ENCODE measurements around the gene INHA.

The INHA gene

DNA sequence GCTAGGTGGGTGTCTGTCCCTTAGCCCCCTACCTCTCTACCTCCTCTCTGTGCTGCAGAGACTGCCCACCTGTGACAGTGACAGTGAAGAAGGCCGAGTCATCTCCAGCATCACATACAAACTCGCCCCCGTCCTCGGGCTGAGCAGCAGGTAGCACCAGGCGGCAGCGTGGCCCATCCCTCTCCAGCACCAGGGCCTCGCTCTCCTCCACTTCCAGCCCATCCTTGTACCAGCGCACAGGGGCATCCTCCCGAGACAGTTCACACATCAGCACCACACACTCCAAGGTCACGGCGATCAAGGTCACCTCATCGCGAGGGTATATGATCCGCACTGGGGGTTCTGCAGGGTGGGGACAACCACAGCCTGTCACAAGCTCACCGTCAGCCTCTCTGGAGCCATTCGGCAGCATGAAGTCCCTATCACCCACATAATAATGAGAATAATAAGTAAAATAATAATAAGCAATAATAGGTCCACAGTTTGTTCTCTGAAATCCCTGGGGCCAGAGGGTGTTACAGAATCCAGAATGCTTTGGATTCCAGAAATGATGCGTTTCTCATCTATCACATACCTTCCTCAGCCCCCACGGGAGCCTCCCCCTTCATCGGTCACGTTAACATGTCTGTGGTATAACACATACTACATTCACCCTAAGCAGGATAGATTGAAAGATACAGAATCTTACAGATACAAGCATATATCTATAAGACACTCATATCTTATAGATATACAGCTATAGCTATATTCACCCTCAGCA, 12.8 kb upstream of the INHA start:
- no peak for DNase-seq

DNA sequence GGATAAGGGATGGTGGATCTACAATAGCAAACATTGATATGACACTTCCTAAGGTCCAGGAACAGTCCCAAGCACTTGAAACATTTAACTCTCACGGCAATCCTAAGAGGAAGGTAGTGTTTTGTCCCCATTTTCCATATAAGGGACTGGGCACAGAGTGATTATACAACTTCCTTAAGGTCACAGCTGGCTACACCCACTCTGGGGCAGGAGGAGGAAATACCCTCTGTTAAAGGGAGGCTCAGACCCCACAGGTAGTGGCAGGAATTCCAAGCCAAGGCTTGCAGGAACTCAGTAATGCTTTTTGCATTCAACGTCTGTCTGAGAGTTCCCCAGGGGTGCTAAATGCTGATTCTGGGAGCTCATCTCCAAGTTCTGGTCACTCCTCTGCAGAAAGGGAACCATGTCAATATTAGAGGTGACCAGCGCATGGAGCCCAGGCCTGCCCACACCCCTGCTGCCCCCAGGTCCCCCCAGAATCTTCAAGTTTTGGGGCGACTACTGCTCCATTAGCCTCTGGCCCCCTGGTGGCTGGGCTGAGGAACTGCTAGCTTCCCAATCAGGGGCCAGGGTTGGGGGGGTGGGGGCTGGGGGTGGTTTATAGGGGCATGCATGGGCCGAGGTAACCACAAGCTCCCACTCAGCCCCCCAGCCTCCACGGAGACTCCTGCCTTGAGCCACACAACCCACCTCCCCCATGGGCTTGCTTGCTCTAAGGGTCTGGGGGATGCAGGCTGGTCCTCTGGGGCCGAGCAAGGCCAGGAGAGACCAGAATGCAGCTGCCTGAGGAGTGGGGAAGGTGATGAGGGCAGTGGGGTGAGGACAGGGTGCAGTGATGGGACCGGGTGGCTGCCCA, 11.8 kb upstream of the INHA start:
- DNase-seq = no peak

DNA sequence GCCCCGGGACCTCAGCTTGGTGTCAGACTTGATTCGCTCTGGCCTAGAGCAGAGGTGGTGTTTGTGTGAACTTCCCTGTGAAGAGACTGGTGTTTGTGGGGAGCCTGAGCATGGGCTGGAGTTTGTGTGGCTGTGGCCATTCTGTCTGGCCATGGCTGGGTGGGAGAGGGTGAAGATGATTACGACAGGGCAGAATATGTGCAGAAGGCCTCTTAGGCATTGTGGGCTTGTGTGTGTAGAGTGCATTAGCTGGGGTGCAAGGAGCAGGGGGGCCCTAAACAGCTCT, 11.3 kb upstream of the INHA start:
- DNase-seq = no peak

DNA sequence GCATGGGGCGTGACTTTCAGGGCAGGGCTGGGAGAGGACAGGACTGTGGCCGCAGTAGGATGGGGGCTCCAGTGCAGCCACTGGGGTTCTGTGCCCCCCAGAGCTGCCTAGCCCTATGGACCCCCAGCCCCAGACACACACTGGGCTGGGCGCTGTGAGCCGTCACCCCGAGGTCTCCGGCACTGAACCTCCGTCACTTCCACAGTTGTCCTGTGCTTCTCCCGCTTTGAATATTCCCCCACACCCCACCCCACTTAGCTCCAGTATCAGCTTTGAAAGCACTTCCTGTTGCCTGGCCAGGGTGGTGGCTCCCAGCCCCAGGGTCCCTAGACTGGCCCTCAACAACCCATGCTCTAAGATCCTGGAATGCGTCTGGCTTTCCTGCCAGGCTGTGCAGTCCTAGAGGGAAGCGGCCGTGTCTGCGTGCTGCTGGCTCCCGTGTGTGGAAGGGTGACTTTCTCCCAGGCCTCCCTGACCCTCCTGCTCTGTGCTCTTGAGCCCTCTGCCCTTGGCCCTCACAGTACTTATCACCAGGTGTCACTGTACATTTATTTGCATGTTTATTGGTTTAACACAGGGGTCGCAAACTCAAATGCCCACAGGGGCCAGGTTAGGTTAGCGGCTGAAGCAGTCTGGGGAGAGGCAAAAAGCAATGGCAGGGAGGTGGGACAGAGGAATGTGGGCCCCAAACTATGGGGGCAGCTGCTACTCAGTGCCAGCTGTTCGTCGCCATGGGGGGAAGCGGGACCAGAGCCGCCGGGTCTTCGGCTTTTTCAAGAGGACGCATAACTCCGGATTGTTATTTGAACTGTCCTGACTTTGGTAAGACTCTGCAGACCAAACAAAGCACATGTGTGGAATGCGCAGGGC, 10.7 kb upstream of the INHA start:
- no peak for DNase-seq

DNA sequence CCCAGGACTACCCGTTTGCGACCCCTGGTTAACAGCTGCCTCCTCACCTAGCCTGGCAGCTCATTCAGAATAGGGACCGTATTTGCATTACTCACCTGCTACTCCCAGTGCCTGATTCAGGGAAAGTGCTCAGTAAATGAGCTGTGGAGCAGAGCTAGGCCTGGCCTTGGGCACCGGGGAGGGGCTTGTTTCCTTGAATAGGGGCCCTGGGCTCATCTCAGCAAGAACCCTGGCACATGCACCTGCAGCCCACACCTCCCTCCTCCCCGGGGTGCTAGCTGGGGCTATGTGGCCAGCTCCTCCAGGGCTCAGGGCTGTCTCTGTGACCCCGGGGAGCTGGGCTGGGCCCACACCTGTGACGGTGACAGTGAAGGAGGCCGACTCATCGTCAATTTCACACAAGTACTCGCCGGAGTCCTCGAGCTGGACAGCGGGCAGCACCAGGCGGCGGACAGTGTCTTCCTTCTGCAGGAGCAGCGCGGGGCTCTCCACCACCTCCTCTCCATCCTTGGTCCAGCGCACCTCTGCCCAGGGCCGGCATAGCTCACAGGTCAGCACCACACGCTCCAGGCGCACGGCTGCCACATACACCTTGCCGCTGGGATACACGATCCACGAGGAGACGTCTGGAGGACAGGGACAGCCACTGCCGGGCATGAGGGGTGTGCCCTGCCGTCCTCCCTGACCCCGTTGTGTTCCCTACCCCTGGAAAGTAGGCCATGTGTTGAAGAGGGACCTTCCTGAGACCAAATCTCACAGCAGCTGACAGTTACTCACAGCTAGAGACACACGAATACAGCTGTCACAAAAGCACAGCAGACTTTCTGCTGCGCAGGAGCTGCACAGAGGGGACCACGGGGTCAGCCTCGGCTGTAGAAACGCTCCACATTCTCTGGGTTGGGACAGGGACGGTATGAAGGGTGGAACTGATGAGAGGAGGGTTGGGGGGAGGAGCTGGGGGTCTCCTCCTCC, 9.8 kb upstream of the INHA start:
- DNase-seq = no peak

DNA sequence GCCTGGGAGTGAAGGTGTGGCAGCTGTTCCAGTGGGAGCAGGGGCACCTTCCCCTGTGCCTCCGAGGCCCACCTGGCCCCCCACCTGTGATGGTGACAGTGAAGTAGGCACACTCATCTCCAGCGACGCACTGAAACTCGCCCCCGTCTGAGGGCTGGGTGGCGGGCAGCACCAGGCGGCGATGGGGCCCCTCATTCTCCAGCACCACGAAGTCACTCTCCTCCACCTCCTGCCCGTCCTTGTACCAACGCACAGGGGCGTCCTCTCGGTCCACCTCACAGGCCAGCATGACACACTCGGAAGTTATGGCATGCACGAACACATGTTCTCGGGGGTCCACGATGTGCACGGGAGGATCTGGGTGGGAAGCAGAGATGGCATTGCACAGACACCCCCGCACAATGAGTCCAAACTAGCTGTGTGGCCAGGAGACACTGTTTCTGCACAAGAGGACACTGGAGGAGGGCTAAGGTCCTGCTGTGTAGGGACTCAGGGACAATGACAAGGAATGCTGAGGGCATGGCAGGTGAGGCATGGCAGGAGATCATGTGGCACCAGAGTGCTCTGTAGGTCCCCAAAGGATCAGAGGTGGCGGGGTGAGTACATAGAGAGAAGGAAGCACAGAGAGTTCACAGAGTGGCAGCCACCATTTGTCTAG, 8.7 kb upstream of the INHA start:
- DNase-seq = no peak

DNA sequence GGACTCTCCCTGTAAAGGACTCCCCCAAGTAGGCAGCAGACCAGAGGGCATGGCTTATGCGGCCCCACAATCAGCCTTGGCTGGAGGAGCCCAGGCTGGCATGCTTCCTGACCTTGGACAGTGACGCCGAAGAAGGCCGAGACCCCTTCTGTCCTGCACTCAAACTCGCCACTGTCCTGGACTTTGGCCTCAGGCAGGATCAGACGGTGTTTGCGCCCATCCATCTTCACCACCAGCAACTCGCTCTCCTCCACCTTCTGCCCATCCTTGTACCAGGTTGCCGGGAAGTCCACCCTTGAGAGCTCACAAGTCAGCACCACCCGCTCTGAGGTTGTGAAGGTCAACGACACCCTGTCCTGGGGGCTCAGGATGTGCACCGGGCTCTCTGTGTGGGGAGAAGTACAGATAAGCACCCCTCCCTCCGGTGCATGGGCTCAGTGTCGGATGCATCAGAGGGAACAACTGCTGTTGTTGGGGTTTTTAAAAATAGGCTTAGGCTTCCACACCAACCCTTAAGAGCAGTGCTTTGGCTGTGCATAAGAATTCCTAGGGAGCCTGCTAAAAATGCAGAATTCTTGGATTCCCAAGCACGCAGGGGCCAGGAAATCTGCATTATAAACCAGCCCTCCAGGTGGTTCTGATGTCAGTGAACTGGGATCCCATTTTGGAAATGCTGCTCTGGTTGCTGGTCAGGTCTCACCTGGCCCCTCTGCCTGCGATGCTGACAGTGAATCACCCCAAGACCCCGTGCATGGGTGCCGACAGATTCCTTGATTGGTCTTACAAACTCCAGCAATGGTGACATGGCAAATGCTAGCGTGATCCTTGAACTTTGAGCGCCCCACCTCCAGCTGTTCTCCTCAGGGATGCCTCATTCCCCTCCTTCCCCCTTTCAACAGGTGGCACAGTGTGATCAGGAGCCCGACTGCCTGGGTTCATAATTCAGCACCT, 6.7 kb upstream of the INHA start:
- DNase-seq = no peak

DNA sequence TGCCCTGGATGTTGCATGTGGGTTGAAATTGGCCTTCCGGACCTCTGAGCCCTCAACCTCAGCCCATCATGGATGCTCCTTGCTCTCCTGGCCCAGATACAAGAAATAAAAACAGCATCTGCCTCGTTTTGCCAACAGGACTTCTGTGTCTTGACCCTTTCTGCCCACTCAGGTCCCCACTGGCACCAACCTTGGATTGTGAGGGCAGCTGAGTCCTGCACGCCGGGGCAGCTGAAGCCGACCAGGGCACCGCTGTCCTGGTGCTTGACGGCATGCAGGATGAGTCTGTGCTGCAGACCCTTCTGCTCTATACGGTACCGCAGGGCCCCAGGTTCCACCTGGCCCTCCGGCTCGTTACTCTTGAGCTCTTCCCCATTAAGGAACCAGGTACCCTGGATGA, 5.5 kb upstream of the INHA start:
- DNase-seq = no peak

DNA sequence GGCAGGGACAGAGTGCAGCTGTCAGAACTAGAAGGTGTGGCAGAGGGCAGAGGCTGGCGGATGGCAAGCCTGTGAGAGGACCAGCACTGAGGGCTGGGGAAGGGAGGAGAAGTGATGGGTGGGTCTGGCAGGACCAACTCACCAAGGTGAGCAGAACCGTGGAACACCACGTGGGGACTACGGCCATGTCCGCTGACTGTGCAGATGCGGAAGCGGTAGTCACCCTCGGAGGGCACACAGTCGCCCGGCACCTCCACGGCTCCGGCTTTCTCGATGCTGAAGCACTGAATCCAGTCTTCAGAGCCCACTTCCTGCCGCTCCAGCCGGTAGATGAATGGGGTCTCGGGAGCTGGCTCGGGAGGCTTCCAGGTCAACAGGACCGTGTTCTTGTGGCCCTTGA, 5.0 kb upstream of the INHA start:
- no peak for DNase-seq

DNA sequence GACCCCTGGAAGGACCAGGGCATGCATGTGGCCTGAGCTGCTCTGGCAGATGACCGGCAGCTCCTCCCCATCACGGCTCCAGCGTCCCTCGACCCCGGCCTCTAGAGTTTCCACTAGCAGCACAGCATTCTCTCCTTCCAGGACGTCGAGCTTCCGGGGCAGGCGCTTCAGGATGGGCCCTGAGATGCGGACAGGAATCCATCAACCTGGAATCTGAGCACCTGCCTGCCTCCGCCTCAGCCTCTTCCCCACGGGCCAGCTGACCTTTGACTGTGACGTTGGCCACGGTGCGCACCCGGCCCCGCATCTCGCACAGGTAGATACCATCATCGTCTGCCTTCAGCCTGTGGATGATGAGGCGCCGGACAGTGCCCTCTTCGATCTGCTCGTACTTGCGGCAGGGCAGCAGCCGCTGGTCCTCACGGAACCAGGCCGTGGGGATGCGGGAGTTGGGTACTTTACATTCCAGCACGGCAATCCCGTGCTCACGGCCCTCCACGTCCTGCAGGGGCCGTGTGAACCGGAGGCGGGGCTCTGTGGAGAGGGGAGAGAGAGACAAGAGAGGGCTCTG, 4.2 kb upstream of the INHA start:
- DNase-seq = no peak

DNA sequence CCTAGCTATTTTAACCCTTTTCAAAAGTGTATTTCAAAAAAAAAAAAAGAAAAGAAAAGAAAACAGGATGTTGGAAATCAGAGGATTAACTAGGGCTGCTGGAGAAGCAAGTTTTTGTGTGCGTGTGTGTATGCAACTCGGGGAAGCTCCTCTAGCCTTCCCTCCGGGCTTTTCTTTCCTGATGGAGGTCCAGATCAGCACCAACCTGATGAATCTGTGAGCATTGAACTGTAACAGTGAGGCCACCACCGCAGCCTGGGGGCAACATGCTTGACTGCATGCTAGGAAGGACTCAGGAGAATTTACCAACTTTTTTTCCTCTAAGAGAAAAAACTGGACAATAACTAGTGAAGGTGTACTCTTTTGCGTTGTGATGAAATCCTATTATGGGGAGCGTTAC, 3.1 kb upstream of the INHA start:
- DNase-seq = no peak

DNA sequence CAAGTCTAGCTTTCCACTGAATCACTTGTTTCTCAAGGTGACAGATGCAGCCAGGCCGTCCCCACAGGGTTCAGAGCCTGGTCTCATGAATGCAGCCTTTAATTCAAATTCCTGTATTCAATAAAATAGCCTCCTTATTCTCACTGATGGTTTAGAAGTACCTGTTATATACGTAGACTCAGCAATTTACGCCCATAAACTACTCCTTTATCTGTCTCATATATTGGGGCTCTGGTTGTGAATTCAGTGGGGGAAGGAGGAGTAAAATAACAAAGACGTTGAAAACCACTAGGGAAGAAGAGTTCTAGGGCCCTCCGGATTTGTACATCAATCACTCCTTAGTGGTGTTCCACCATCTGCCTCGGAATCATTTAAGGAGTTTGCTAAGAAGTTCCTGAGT, 2.5 kb upstream of the INHA start:
- no peak for DNase-seq

DNA sequence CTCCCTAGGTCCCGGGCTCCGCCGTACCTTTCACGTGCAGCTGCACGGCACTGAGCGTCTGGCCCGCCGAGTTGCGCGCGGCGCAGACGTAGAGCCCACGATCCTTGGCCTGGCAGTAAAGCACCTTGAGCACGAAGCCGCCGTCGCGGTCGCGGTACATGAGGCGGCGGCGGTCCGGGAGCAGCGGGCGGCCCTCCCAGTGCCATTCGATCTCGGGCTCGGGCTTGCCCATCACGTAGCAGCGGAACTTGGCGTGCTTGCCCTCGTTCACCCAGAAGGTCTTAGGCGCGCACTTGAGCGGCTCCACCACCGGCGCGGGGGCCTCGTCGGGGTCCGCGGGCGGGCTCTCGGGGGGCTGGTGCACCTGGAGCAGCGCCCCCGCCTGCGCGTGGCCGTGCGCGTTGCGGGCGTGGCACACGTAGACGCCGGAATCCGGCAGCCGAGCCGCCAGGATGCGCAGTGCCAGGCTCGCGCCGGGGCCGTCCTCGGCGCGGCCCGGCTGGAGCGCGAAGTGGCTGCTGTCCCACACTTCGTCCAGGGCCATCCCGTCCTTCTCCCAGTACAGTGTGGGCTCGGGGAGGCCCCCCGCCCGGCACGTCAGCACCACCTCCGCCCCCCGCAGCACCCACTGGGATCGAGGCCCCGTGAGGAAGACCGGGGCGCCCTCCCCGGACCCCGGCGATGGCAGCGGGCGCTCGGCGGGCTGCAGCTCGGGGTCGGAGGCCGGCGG, 1.8 kb upstream of the INHA start:
- peak; percentile 17 to 60 for DNase-seq

DNA sequence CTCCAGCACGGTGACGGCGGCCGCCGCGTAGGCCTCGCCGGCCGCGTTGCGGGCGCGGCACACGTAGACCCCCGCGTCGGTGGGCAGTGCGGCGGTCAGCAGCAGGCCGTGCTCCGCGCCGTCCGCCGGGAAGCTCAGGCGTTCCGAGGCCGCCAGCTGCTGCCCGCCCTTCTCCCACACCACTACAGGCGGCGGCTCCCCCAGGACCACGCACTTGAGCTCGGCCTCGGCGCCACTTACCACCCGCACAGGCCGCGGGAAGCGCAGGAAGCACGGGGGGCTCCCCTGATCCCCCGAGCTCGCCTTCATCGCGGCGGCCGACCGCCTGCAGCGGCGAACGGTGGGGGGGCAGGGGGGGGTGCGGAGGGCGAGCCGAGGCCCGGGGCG, 1.2 kb upstream of the INHA start:
- no peak for DNase-seq

DNA sequence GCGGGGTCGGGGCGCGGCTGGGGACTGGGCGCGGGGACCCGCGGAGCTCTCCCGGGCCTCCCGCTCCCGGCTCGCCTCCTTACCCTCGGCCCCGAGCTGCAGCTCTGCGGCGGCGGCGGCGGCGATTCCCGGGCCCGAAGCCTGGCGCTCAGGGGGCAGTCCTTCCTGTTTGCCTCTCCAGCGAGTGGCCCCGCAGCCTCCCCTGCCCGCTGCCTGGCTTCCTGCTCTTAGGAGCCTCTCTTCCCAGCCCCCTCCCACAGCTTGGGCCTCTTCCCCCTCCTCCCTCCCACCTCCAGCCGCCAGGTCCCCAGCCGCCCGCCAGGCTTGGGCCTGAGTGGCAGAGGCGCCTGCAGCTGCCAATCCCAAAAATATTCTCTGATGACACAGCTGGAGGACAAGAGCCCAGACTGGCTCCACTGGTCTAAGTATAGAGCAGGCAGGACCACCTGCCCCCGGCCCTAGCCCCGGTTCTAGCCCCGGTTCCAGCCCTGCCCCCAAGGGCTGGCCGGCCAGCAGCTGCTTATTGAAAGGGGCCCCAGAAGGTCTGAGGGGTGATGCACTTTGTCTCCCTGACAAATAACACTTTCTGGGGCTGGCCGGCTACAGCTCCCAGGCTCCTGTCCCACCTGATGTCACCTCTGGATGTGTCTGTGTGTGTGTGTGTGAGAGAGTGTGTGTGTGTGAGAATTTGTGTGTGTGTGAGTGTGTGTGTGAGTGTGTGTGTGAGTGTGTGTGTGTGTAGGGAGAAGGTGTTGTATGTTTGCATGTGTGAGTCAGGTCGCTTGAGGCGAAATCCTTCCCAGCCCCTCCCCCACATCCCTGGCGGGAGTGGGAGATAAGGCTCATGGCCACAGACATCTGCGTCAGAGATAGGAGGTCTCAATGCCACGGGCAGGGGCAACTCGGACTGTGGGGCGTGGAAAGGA, 536 bp upstream of the INHA start, which contains the start of gene OBSL1:
OBSL1 (minus strand) TSS at position 229 of the 926 bp plus-strand sequence. CDS start 307 bp downstream, outside the sequence.
- peak; percentile 84 for DNase-seq

DNA sequence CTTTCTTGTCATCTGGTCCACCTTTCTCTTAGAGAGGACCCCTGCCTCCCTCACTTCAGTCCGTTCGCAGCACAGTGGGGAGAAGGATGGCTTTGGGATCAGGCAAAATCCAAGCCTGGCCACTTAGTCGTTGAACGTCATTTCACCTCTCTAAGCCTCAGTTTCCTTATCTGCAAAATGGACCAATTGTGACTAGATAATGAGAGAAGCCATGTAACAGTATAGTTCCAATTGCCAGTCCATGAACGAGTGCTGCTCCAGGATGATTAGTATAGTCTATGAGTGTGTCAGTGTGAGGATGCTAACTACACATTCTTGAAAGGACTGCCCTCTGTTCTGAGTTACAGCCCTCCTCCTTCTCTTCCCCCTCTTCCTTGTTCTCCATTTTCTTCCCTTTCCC, 1.1 kb downstream of the INHA start:
- DNase-seq = no peak

DNA sequence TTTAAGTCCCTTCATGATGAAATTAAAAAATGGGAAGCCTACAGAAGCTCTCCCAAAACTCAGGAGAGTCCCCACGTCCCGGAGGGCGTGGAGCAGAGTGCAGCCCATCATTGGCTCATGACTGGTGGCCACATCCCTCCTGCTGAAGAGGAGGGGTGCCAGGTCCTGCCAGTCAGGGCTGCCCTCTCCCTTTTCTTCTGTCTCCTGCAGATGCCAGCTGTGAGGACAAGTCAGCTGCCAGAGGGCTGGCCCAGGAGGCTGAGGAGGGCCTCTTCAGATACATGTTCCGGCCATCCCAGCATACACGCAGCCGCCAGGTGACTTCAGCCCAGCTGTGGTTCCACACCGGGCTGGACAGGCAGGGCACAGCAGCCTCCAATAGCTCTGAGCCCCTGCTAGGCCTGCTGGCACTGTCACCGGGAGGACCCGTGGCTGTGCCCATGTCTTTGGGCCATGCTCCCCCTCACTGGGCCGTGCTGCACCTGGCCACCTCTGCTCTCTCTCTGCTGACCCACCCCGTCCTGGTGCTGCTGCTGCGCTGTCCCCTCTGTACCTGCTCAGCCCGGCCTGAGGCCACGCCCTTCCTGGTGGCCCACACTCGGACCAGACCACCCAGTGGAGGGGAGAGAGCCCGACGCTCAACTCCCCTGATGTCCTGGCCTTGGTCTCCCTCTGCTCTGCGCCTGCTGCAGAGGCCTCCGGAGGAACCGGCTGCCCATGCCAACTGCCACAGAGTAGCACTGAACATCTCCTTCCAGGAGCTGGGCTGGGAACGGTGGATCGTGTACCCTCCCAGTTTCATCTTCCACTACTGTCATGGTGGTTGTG, 2.6 kb downstream of the INHA start:
- DNase-seq = no peak

Data from NCI-H2081 (cell line).